Testis (tissue), 3 donors: ENCODE measurements around the gene TMEM37. TPM values are rescaled to one million over a fixed set of nuclear protein-coding genes. Genes with fewer than 3 reads are reported as not detected.

ENCODE experiments used
- DNase-seq: peaks from one replicate; pipeline ENCODE4 v3.0.0-alpha.2; 2019
- H3K27ac ChIP-seq, 2 donors: fragments of 200-600 bp; sonication (generic); one replicate each; pipeline ENCODE4 v1.5.1; 2019
- H3K27me3 ChIP-seq: fragments of 200-600 bp; sonication (generic); one replicate; pipeline ENCODE4 v1.5.1; 2019
- H3K36me3 ChIP-seq: fragments of 200-600 bp; sonication (generic); one replicate; pipeline ENCODE4 v1.5.1; 2017; ENCODE audit warnings: low read depth; ENCODE audit errors: missing control alignments
- H3K4me1 ChIP-seq: fragments of 200-600 bp; sonication (generic); one replicate; pipeline ENCODE4 v1.5.1; 2019
- H3K4me3 ChIP-seq, 2 donors: fragments of 200-600 bp; sonication (generic); one replicate each; pipeline ENCODE4 v1.5.1; 2017 to 2019
- H3K9me3 ChIP-seq: fragments of 200-600 bp; sonication (generic); one replicate; pipeline ENCODE4 v1.5.1; 2017
- POLR2A ChIP-seq: fragments of 450-650 bp; IDR thresholded peaks from one replicate; pipeline ENCODE4 v1.6.1; 2017; ENCODE audit warnings: antibody characterized with exemption, mild to moderate bottlenecking, moderate library complexity
- WGBS, 2 donors: methylation state at CpG; one replicate each; pipeline ENCODE4 v1.1.5; 2018; 5-methylcytosine and 5-hydroxymethylcytosine counted together
- intact Hi-C: fragments of 100-400 bp; cut with DNase I; formaldehyde crosslinking; loops from one replicate; pipeline ENCODE4 v1.15.1; 2023; ENCODE audit warnings: low total_unique reads
- polyA plus RNA-seq: library from polyadenylated mRNA; stranded (reverse); fragments of 350-450 nt; fragmentation: Illumina TruSeq; extraction: RNeasy Lipid Tissue Mini Kit (QIAGEN cat#74804); gene quantifications from one replicate; pipeline ENCODE4 v1.2.3, GENCODE V29; 2014; ENCODE audit warnings: low read depth, low replicate concordance; ENCODE audit not compliant: insufficient read depth
- total RNA-seq, 2 donors: library from RNA; depleted of rRNA; stranded (reverse); fragments of >200 nt; gene quantifications; one replicate each; pipeline ENCODE4 v1.2.3, GENCODE V29; 2016
- TF ChIP-seq, protein P1 (sequence below), 3 experiments: fragments of 450-650 bp in 2 of 3; fragments of 200-600 bp in 1 of 3; sonication (generic) in 1 of 3; IDR thresholded peaks; one replicate each; pipeline ENCODE4 v1.5.1; 2016 to 2019; ENCODE audit warnings: antibody characterized with exemption in 3 of 3, mild to moderate bottlenecking in 2 of 3, moderate library complexity in 1 of 3

The TMEM37 gene
- total and polyA plus RNA-seq, 3 donors from 2014 or later = 7.0 to 14.2 (median 9.0) TPM

DNA sequence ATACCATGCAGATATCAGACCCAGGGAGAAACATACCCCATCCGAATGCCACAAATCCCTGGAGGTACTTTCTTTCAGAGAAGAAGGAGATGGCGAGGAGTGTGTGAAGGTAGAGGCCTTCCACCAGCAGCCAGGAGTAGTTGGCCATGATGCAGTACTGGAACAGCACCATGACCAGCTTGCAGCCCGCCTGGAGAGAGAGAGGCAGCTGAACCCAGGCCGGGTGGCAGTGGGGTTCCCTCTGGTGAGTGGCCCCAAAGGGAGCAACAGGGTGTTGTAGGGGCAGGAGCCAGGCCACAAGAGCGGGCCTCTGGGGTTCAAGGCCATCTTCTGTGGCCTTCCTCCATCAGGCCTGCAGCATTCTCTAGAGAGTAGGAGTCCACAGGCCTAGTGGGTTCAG lies 30.2 kb downstream of the TMEM37 start:
- 83 to 98% methylated on average over 5 of the region's 5 CpGs for WGBS, 2 donors
- Histone ChIP-seq H3K36me3 (no peaks in the 10 kb centered on the region), H3K27ac (no peak overlapping the region), H3K4me3 (no peak overlapping the region), H3K9me3 (no peaks in the 10 kb centered on the region), H3K4me1 (peaks cover 9% of the 10 kb centered on the region), H3K27me3 (no peaks in the 10 kb centered on the region)
- DNase-seq = no peak
- TF ChIP-seq POLR2A = no peak
- TF ChIP-seq, protein P1, sequence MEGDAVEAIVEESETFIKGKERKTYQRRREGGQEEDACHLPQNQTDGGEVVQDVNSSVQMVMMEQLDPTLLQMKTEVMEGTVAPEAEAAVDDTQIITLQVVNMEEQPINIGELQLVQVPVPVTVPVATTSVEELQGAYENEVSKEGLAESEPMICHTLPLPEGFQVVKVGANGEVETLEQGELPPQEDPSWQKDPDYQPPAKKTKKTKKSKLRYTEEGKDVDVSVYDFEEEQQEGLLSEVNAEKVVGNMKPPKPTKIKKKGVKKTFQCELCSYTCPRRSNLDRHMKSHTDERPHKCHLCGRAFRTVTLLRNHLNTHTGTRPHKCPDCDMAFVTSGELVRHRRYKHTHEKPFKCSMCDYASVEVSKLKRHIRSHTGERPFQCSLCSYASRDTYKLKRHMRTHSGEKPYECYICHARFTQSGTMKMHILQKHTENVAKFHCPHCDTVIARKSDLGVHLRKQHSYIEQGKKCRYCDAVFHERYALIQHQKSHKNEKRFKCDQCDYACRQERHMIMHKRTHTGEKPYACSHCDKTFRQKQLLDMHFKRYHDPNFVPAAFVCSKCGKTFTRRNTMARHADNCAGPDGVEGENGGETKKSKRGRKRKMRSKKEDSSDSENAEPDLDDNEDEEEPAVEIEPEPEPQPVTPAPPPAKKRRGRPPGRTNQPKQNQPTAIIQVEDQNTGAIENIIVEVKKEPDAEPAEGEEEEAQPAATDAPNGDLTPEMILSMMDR (IDR thresholded peaks at IDR 0.05) = no peak
- intact Hi-C loops = no loop called here

DNA sequence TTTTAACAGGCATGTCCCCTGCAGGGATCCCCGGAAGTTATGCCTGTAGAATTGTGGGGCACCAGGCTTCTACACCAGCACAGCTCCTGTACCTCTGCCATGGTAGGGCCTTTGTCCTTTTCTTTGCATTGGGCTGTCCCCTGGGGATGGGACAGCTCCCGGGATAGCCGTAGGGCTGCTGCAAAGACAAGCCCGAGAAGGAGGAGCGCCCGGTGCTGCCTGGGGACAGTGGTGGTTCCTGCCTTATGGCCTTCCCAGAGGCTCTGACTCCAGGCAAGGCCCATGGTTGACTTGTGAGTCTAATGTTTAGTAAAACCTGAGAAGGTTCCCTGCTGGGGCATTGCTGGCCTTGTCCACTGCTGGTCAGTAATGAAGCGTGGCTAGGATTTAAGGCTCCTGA lies 30.9 kb downstream of the TMEM37 start:
- Histone ChIP-seq H3K9me3 (no peaks in the 10 kb centered on the region), H3K36me3 (no peaks in the 10 kb centered on the region)

DNA sequence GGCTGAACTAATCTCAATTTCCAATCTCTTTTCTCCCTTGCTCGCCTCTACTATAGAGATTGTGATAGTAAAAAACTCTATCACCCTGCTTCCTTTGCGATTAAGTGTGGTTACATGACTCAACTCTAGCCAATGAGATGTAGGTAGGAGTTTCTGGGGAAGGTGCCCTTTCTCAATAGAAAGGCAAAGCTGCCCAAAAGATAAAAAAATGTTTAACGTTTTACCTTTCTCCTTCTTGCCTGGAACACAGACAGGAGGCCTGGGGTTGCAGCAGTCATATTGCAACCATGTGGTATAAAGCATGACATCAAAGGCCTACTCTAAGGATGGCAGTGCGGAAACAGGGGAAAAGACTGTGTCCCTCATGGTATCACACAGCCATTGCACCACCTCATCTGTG lies 31.5 kb downstream of the TMEM37 start:
- no peak for DNase-seq

More for the DNA sequence above, 30.9 kb downstream of the TMEM37 start:
- intact Hi-C loops = no loop called here
- Histone ChIP-seq H3K27me3 (no peaks in the 10 kb centered on the region), H3K4me1 (peaks cover 9% of the 10 kb centered on the region), H3K27ac (no peak overlapping the region), H3K4me3 (no peak overlapping the region)
- TF ChIP-seq, protein P1 (IDR thresholded peaks at IDR 0.05) = no peak
- no peak for TF ChIP-seq POLR2A
- DNase-seq = no peak
- WGBS, 2 donors = 94 to 100% methylated on average over 7 of the region's 7 CpGs

DNA sequence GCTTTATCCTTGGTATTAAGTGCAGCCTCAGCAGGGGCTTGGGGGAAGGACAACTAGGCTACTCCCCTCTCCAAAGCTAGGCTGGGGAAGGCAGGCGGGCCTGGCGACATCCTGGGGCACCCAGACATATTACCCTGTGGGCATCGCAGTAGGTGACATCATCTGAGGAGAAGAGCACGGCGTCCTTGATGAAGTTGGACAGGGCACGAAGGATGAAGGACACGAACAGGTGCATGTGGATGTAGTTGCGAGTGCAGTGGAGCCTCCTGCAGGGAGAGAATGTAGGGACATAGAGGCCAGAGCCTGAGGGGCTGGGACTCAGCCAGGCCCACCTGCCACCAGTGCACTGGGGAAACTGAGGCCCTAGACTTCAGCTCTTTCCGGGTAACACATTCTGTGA lies 32.3 kb downstream of the TMEM37 start:
- TF ChIP-seq POLR2A = no peak
- TF ChIP-seq, protein P1 (IDR thresholded peaks at IDR 0.05) = no peak
- H3K9me3 ChIP-seq = no peaks in the 10 kb centered on the region
- peaks cover 9% of the 10 kb centered on the region for H3K4me1 ChIP-seq
- no peak overlapping the region for H3K27ac ChIP-seq
- WGBS, 2 donors = 91 to 94% methylated on average over 7 to 9 of the region's 9 CpGs
- no peaks in the 10 kb centered on the region for H3K27me3 ChIP-seq
- H3K4me3 ChIP-seq = no peak overlapping the region
- no peaks in the 10 kb centered on the region for H3K36me3 ChIP-seq
- DNase-seq = no peak
- intact Hi-C loops = no loop called here

More for the DNA sequence above, 31.5 kb downstream of the TMEM37 start:
- H3K4me1 ChIP-seq = peaks cover 9% of the 10 kb centered on the region
- H3K27me3 ChIP-seq = no peaks in the 10 kb centered on the region
- H3K36me3 ChIP-seq = no peaks in the 10 kb centered on the region
- intact Hi-C loops = no loop called here
- H3K9me3 ChIP-seq = no peaks in the 10 kb centered on the region
- 71 to 80% methylated on average over 4 of the region's 4 CpGs for WGBS, 2 donors
- no peak overlapping the region for H3K27ac ChIP-seq
- TF ChIP-seq POLR2A = no peak
- TF ChIP-seq, protein P1 (IDR thresholded peaks at IDR 0.05) = no peak
- H3K4me3 ChIP-seq = no peak overlapping the region

DNA sequence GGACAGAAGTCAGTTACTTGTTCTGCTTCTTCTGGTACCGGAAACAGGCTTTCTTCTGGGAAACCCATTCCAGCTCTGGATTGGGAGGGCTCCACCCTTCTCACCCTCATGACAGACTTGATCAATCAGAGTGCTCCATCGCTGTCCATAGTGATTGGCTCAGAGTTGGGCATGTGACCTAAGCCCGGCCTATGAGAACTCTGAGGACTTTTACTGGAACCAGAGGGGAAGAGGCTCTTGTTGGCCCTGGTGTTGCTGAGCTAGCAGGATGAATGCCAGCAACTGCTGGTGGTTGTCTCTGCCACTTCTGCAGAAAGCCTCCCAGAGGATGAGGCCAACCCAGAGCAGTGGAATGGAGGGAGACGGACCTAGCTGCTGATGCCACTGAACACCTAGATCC lies 33.3 kb downstream of the TMEM37 start:
- H3K27ac ChIP-seq = no peak overlapping the region
- intact Hi-C loops = no loop called here
- peaks cover 9% of the 10 kb centered on the region for H3K4me1 ChIP-seq
- peak; percentile 65 for DNase-seq
- H3K4me3 ChIP-seq = peak overlapping the region in 1 of 2 donors; percentile 23
- H3K27me3 ChIP-seq = no peaks in the 10 kb centered on the region
- 68 to 85% methylated on average over 4 of the region's 4 CpGs for WGBS, 2 donors
- TF ChIP-seq, protein P1 (IDR thresholded peaks at IDR 0.05) = no peak
- H3K9me3 ChIP-seq = no peaks in the 10 kb centered on the region
- no peaks in the 10 kb centered on the region for H3K36me3 ChIP-seq
